Endothelial cell of umbilical vein (primary cell): ENCODE measurements around the gene MOG. TPM values are rescaled to one million over a fixed set of nuclear protein-coding genes. Genes with fewer than 3 reads are reported as not detected.

Experiments
- BruUV-seq: library from RNA; stranded (reverse); fragments of 400-500 nt; replicated peaks from 2 replicates; lab custom pipeline; 2021; lab: Mats Ljungman, UMichigan
- CTCF ChIA-PET: fragments of 300-600, 350-600 bp; sonication (Branson Sonifier 250); formaldehyde crosslinking; loops from one replicate; lab custom pipeline; 2021; ENCODE audit warnings: antibody characterized with exemption, inconsistent platforms; lab: Charles Lee
- POLR2A ChIA-PET: fragments of 300-600, 350-600 bp; sonication (Branson Sonifier 250); formaldehyde crosslinking; loops from one replicate; lab custom pipeline; 2021; ENCODE audit warnings: antibody characterized with exemption, inconsistent platforms; lab: Charles Lee
- DNase-seq: peaks from one replicate; pipeline ENCODE4 v3.0.0-alpha.2; 2011; ENCODE audit warnings: low read depth, low spot score
- FAIRE-seq: peaks from 2 replicates; lab custom pipeline; 2011; peaks lifted over from hg19 to GRCh38; lab: Jason Lieb, UNC
- H2AFZ ChIP-seq: 2 replicates; pipeline ENCODE4 v1.6.0; 2012; ENCODE audit warnings: low read depth, low read length, control low read depth, inconsistent platforms
- H3K27ac ChIP-seq: 2 replicates; pipeline ENCODE4 v1.5.1; 2011; ENCODE audit warnings: low read depth, mild to moderate bottlenecking, control low read depth, low read length, moderate library complexity; ENCODE audit not compliant: insufficient read depth
- H3K27me3 ChIP-seq, 2 experiments: 2 replicates each; pipeline versions ENCODE4 v1.6.0 to v1.6.1; 2011; ENCODE audit warnings: low read length in 2 of 2, mixed read lengths in 1 of 2; ENCODE audit not compliant: control insufficient read depth in 2 of 2, insufficient read depth in 2 of 2
- H3K36me3 ChIP-seq, 2 experiments: 2 replicates in 1 of 2; 3 replicates in 1 of 2; pipeline ENCODE4 v1.5.1; 2011; ENCODE audit warnings: low read length in 2 of 2, mild to moderate bottlenecking in 1 of 2, moderate library complexity in 1 of 2; ENCODE audit not compliant: control insufficient read depth in 2 of 2, insufficient read depth in 2 of 2; ENCODE audit errors: extremely low read depth in 1 of 2
- H3K4me1 ChIP-seq: 3 replicates; pipeline ENCODE4 v1.5.1; 2011; ENCODE audit warnings: mild to moderate bottlenecking, low read length; ENCODE audit not compliant: control insufficient read depth, insufficient read depth; ENCODE audit errors: extremely low read depth
- H3K4me2 ChIP-seq: 2 replicates; pipeline ENCODE4 v1.6.1; 2011; ENCODE audit warnings: low read length, control low read depth, mixed read lengths; ENCODE audit not compliant: insufficient read depth
- H3K4me3 ChIP-seq, 3 experiments: fragments of 200-600 bp in 1 of 3; sonication (generic), shearing (Covaris generic) in 1 of 3; replicated peaks in 1 of 3; 2 replicates each; pipeline ENCODE4 v1.5.1; 2011 to 2016; ENCODE audit warnings: control low read depth in 3 of 3, low read length in 3 of 3, mild to moderate bottlenecking in 2 of 3, inconsistent platforms in 1 of 3, low read depth in 1 of 3, moderate library complexity in 1 of 3; ENCODE audit not compliant: insufficient read depth in 1 of 3
- H3K79me2 ChIP-seq: 2 replicates; pipeline ENCODE4 v1.6.0; 2012; ENCODE audit warnings: low read length, inconsistent platforms; ENCODE audit not compliant: control insufficient read depth, insufficient read depth
- H3K9ac ChIP-seq: replicated peaks from 2 replicates; pipeline ENCODE3; 2011; ENCODE audit warnings: low read length, control low read depth; ENCODE audit not compliant: insufficient read depth; ENCODE audit errors: extremely low read depth
- H3K9me1 ChIP-seq: replicated peaks from 3 replicates; pipeline ENCODE4 v1.6.0; 2011; ENCODE audit warnings: mild to moderate bottlenecking, low read length; ENCODE audit not compliant: control insufficient read depth, insufficient read depth; ENCODE audit errors: extremely low read depth
- H3K9me3 ChIP-seq: replicated peaks from 2 replicates; pipeline ENCODE4 v1.5.1; 2012; ENCODE audit warnings: low read length, inconsistent platforms; ENCODE audit not compliant: control insufficient read depth, insufficient read depth
- H4K20me1 ChIP-seq: replicated peaks from 2 replicates; pipeline ENCODE3; 2011; ENCODE audit warnings: mild to moderate bottlenecking, low read length; ENCODE audit not compliant: control insufficient read depth, insufficient read depth; ENCODE audit errors: extremely low read depth
- CTCF ChIP-seq, 2 donors: IDR thresholded peaks; 1 replicate in 1 of 2; 2 replicates in 1 of 2; pipeline ENCODE4 v1.5.1; 2011; ENCODE audit warnings: low read length in 2 of 2, mild to moderate bottlenecking in 2 of 2, moderate library complexity in 2 of 2, control low read depth in 1 of 2, inconsistent platforms in 1 of 2, low read depth in 1 of 2; ENCODE audit not compliant: insufficient read depth in 1 of 2; ENCODE audit errors: extremely low read depth in 1 of 2
- FOS ChIP-seq: IDR thresholded peaks from 2 replicates; pipeline ENCODE4 v1.6.1; 2011; ENCODE audit warnings: mild to moderate bottlenecking, low read length, moderate library complexity, borderline replicate concordance; ENCODE audit not compliant: insufficient read depth
- GATA2 ChIP-seq: IDR thresholded peaks from 2 replicates; pipeline ENCODE4 v1.7.0; 2011; ENCODE audit warnings: low read depth, mild to moderate bottlenecking, moderate library complexity, mixed read lengths, low read length; ENCODE audit not compliant: insufficient read length, insufficient read depth
- MAX ChIP-seq: IDR thresholded peaks from 2 replicates; pipeline ENCODE4 v1.6.1; 2011; ENCODE audit not compliant: insufficient read depth, insufficient read length
- MYC ChIP-seq: IDR thresholded peaks from one replicate; pipeline ENCODE4 v1.6.1; 2011; ENCODE audit warnings: mild to moderate bottlenecking, low read depth, low read length
- POLR2A ChIP-seq: IDR thresholded peaks from 2 replicates; pipeline ENCODE4 v1.6.1; 2012; ENCODE audit warnings: low read depth, mild to moderate bottlenecking, control low read depth, low read length
- POLR2AphosphoS5 ChIP-seq: IDR thresholded peaks from 2 replicates; pipeline ENCODE4 v1.6.1; 2012; ENCODE audit warnings: low read depth, mild to moderate bottlenecking, control low read depth, low read length, moderate library complexity; ENCODE audit not compliant: insufficient read depth
- dilution Hi-C: fragments of 300-500 bp; cut with MboI; formaldehyde crosslinking; loops from one replicate; pipeline ENCODE4 v1.15.0; 2019; ENCODE audit warnings: low sequenced_read_pairs; ENCODE audit not compliant: extremely low pct_ligation_motif_present
- intact Hi-C: fragments of 100-400 bp; cut with micrococcal nuclease; formaldehyde crosslinking; loops from one replicate; pipeline ENCODE4 v1.10.0; 2022
- polyA plus RNA-seq, 4 experiments: library from polyadenylated mRNA; depleted of rRNA in 3 of 4; stranded (reverse) in 3 of 4; unstranded in 1 of 4; fragments of >200 nt; gene quantifications; 2 replicates each; pipeline versions ENCODE4 v1.2.1 to v1.2.3, GENCODE V29; 2011 to 2012; ENCODE audit warnings: missing spikeins in 1 of 4
- total RNA-seq: library from RNA; stranded (reverse); gene quantifications from 2 replicates; pipeline ENCODE4 v1.2.3, GENCODE V29; 2021

The MOG gene
- total and polyA plus RNA-seq, 2 donors (not counting 3 experiments of a cell fraction or from before 2014, with no cell fraction given): not detected

- H3K27me3 ChIP-seq: peaks cover 4 to 8% of the 10 kb centered on the region in 2 experiments
- dilution Hi-C loops (no loop called here), intact Hi-C loops (loop anchor here (1.0 to 2.0 kb wide), 4 partner anchors 17 to 103 kb away; partner anchors contain the start of gene GABBR1)
- H3K4me1 ChIP-seq: peaks cover 4% of the 10 kb centered on the region
- TF ChIP-seq CTCF (IDR thresholded peaks at IDR 0.05; ENCODE audit: extremely low read depth in 1 of 2, insufficient read depth in 1 of 2, low read depth in 1 of 2, low read length in 2 of 2) (peak; percentile 84 to 98), MAX (no peak), GATA2 (no peak), POLR2A (no peak), FOS (no peak), MYC (no peak), POLR2AphosphoS5 (no peak)
- FAIRE-seq: peak; percentile 95
- peak; percentile 96 for DNase-seq
- H3K4me2 ChIP-seq: peak overlapping the region; percentile 90
- H3K9me1 ChIP-seq: no peaks in the 10 kb centered on the region
- POLR2A ChIA-PET: interaction anchor here (0.9 to 1.7 kb wide), 4 partner anchors 8 to 22 kb away, joined by 3 to 8 read pairs (median 5); partner anchors contain the start of gene GABBR1
- peak overlapping the region; percentile 99 for H2AFZ ChIP-seq
- H3K36me3 ChIP-seq: no peaks in the 10 kb centered on the region
- H3K4me3 ChIP-seq: peak overlapping the region; percentile 16 to 66 (median 54)
- H4K20me1 ChIP-seq: no peaks in the 10 kb centered on the region
- peak overlapping the region; percentile 66 for H3K9ac ChIP-seq
- CTCF ChIA-PET: interaction anchor here (0.6 to 5.3 kb wide), 33 partner anchors 8 to 1898 kb away, joined by 3 to 97 read pairs (median 5); partner anchors contain the start of genes GABBR1 and POLR1H
- TSS peak; percentile 52 for BruUV-seq
- H3K9me3 ChIP-seq: no peaks in the 10 kb centered on the region
- no peaks in the 10 kb centered on the region for H3K79me2 ChIP-seq
- peak overlapping the region; percentile 41 for H3K27ac ChIP-seq
Observed at GRCh38 chr6:29649701-29650673, 6.9 kb upstream of the MOG start.
